K562 (cell line): ENCODE measurements around the gene PPDPF. TPM values are rescaled to one million over a fixed set of nuclear protein-coding genes. Genes with fewer than 3 reads are reported as not detected.

ENCODE experiments used
- ATAC-seq: fragments of 200-7000 bp; cut with Tn5 transposase; 3 replicates; pipeline ENCODE4 v1.9.1; 2020; ENCODE audit warnings: moderate library complexity
- BruUV-seq: library from RNA; stranded (reverse); fragments of 400-500 nt; replicated peaks from 2 replicates; lab custom pipeline; 2021; lab: Mats Ljungman, UMichigan
- CTCF ChIA-PET: fragments of 300-600 bp; formaldehyde crosslinking; extraction: SDS; loops from one replicate; lab custom pipeline; 2021; ENCODE audit warnings: low intra/inter-chr PET ratio; lab: Yijun Ruan, JAX
- POLR2A ChIA-PET: fragments of 300-600, 350-650 bp; sonication (Branson Sonifier 250); formaldehyde crosslinking; extraction: SDS; loops from one replicate; lab custom pipeline; 2021; ENCODE audit warnings: antibody characterized with exemption, inconsistent platforms; lab: Yijun Ruan, JAX
- DNase-seq, 4 experiments: peaks; one replicate each; pipeline versions ENCODE4 v3.0.0 to v3.0.0-alpha.2; 2011 to 2018; ENCODE audit warnings: low spot score in 3 of 4, mixed read lengths in 3 of 4; ENCODE audit errors: extremely low read depth in 1 of 4
- FAIRE-seq: peaks from 2 replicates; lab custom pipeline; 2011; peaks lifted over from hg19 to GRCh38; lab: Jason Lieb, UNC
- H2AFZ ChIP-seq: 2 replicates; pipeline ENCODE4 v1.6.0; 2011; ENCODE audit warnings: low read depth, low read length, control low read depth, inconsistent platforms
- H3K27ac ChIP-seq: fragments of 200-600 bp; 3 replicates; pipeline ENCODE4 v1.8.0; 2011; ENCODE audit warnings: low read depth, mild to moderate bottlenecking, control low read depth, inconsistent platforms, low read length, moderate library complexity, mixed read lengths; ENCODE audit errors: extremely low read depth
- H3K27me3 ChIP-seq, 2 experiments: fragments of 300-600 bp in 1 of 2; 2 replicates in 1 of 2; 3 replicates in 1 of 2; pipeline versions ENCODE4 v1.6.0 to v1.8.0; 2011; ENCODE audit warnings: inconsistent platforms in 2 of 2, low read length in 2 of 2, mild to moderate bottlenecking in 1 of 2, mixed read lengths in 1 of 2, moderate library complexity in 1 of 2; ENCODE audit not compliant: control insufficient read depth in 2 of 2, insufficient read depth in 2 of 2
- H3K36me3 ChIP-seq: fragments of 300-600 bp; 3 replicates; pipeline ENCODE4 v1.8.0; 2011; ENCODE audit warnings: mild to moderate bottlenecking, low read length, inconsistent platforms; ENCODE audit not compliant: control insufficient read depth, insufficient read depth
- H3K4me1 ChIP-seq, 2 experiments: fragments of 200-600 bp in 1 of 2; replicated peaks in 1 of 2; 2 replicates in 1 of 2; 3 replicates in 1 of 2; pipeline versions ENCODE4 v1.5.1 to v1.8.0; 2011; ENCODE audit warnings: inconsistent platforms in 2 of 2, low read length in 2 of 2, mild to moderate bottlenecking in 1 of 2, mixed read lengths in 1 of 2, moderate library complexity in 1 of 2; ENCODE audit not compliant: control insufficient read depth in 2 of 2, insufficient read depth in 2 of 2
- H3K4me2 ChIP-seq: 2 replicates; pipeline ENCODE4 v1.6.1; 2011; ENCODE audit warnings: low read length, control low read depth, inconsistent platforms, mixed read lengths; ENCODE audit not compliant: insufficient read depth
- H3K4me3 ChIP-seq: fragments of 200-600 bp; sonication (generic), shearing (Covaris generic); 2 replicates; pipeline ENCODE4 v1.5.1; 2016; ENCODE audit warnings: control low read depth, inconsistent platforms
- H3K79me2 ChIP-seq: fragments of 200-600 bp; 3 replicates; pipeline ENCODE4 v1.8.0; 2011; ENCODE audit warnings: low read length, inconsistent platforms; ENCODE audit not compliant: control insufficient read depth, insufficient read depth
- H3K9ac ChIP-seq, 2 experiments: 2 replicates each; pipeline versions ENCODE4 v1.6.0 to v1.6.1; 2011; ENCODE audit warnings: low read depth in 2 of 2, low read length in 2 of 2, control low read depth in 1 of 2, inconsistent platforms in 1 of 2, mild to moderate bottlenecking in 1 of 2, mixed read lengths in 1 of 2; ENCODE audit not compliant: insufficient read depth in 1 of 2
- H3K9me1 ChIP-seq: one replicate; pipeline ENCODE4 v1.6.0; 2011; ENCODE audit warnings: inconsistent platforms, mild to moderate bottlenecking, low read length, moderate library complexity; ENCODE audit not compliant: control insufficient read depth, insufficient read depth
- H3K9me3 ChIP-seq: replicated peaks from 2 replicates; pipeline ENCODE4 v1.5.1; 2011; ENCODE audit warnings: low read depth, low read length, inconsistent platforms; ENCODE audit not compliant: control insufficient read depth, insufficient read depth
- H4K20me1 ChIP-seq: replicated peaks from 2 replicates; pipeline ENCODE4 v1.6.1; 2011; ENCODE audit warnings: low read length, inconsistent platforms, mixed read lengths; ENCODE audit not compliant: control insufficient read depth, insufficient read depth
- PCBP1 ChIP-seq: fragments of 200-400 bp; formaldehyde crosslinking; IDR thresholded peaks from 2 replicates; pipeline ENCODE4 v1.6.1; 2018; ENCODE audit warnings: mild to moderate bottlenecking, low read depth, low read length; ENCODE audit not compliant: poor library complexity, severe bottlenecking
- WGBS: fragments of 100-300 bp; shearing (Covaris generic); methylation state at CpG from one replicate; pipeline ENCODE4 v1.1.6; 2016; ENCODE audit warnings: low coverage, mixed read lengths; ENCODE audit not compliant: insufficient coverage; ENCODE audit errors: missing lambda C conversion rate; 5-methylcytosine and 5-hydroxymethylcytosine counted together
- in situ Hi-C: fragments of 300-500 bp; cut with MboI; formaldehyde crosslinking; loops from 4 replicates; pipeline ENCODE4 v1.15.0; 2018; ENCODE audit warnings: inconsistent platforms, mixed read lengths
- intact Hi-C: fragments of 100-400 bp; cut with micrococcal nuclease; formaldehyde crosslinking; loops from 2 replicates; pipeline ENCODE4 v1.14.2; 2022
- polyA plus RNA-seq, 8 experiments: library from polyadenylated mRNA; depleted of rRNA in 4 of 8; stranded (reverse) in 5 of 8; unstranded in 3 of 8; fragments of >200 nt; fragmentation: Nextera tagmentation in 2 of 8; fragmentation: Illumina TruSeq in 1 of 8; extraction: Ambion mirVana in 2 of 8; extraction: Trizol in 1 of 8; gene quantifications; 2 replicates each; pipeline versions ENCODE4 v1.2.1 to v1.2.3, GENCODE V29; 2011 to 2014; ENCODE audit warnings: inconsistent platforms in 1 of 8, missing spikeins in 1 of 8
- total RNA-seq, 7 experiments: library from RNA; depleted of rRNA in 6 of 7; stranded (reverse); fragments of >200 nt in 6 of 7; fragmentation: Illumina TruSeq in 2 of 7; extraction: Trizol in 2 of 7; gene quantifications; 2 replicates each; pipeline versions ENCODE4 v1.2.1 to v1.2.3, GENCODE V29; 2011 to 2021; ENCODE audit warnings: low replicate concordance in 1 of 7
- TF ChIP-seq, protein P1 (sequence below): fragments of 450-650 bp; formaldehyde crosslinking; IDR thresholded peaks from 2 replicates; pipeline ENCODE4 v1.4.0; 2020; ENCODE audit warnings: mild to moderate bottlenecking, moderate library complexity

Gene PPDPF
- total and polyA plus RNA-seq, 9 of the 15 experiments (the other 6 are each of a cell fraction or from before 2014, with no cell fraction given) = 0.77 to 233 (median 10.5) TPM

DNA sequence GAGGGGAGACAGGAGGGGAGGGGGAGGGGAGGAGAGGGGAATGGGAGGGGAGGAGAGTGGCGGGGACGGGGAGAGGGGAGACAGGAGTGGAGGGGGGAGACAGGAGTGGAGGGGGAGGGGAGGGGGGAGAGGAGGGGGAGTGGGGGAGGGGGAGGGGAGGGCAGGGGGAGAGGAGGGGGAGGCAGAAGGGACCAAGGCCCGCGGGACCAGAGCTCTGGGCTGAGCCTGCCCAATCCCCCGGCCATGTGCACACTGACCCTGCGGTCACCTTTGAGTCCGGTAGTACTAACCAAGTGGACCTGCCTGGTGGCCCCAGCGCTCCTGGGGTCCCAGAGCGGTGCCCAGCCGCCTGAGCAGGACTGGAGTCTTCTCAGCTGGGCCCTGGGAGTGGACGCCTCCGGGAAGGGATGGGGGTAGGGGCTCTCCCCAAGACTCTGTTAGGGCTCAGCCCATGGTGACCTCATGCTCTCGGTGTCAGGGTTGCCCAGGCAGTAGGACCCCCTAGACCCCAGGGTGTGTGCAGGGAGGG, 47.6 kb upstream of the PPDPF start:
- in situ Hi-C loops (no loop called here), intact Hi-C loops (no loop called here)
- Histone ChIP-seq H3K27ac (no peak overlapping the region), H4K20me1 (peaks cover 18% of the 10 kb centered on the region; the same call in 1 of the 2 replicates), H3K4me2 (no peak overlapping the region), H3K36me3 (no peaks in the 10 kb centered on the region), H3K4me1 (peaks cover 0 to 30% of the 10 kb centered on the region in 2 experiments; a peak in 2 of 5 replicates), H3K9ac (no peak overlapping the region), H2AFZ (no peak overlapping the region), H3K4me3 (no peak overlapping the region), H3K27me3 (peaks cover 28 to 81% of the 10 kb centered on the region in 2 experiments; a peak in 4 of 5 replicates), H3K79me2 (no peaks in the 10 kb centered on the region), H3K9me3 (no peaks in the 10 kb centered on the region), H3K9me1 (no peaks in the 10 kb centered on the region)
- ATAC-seq (no peak), FAIRE-seq (no peak), DNase-seq (no peak)
- CTCF ChIA-PET = no interaction called here
- 5% methylated on average over 3 of the region's 13 CpGs for WGBS
- TF ChIP-seq, protein P1, sequence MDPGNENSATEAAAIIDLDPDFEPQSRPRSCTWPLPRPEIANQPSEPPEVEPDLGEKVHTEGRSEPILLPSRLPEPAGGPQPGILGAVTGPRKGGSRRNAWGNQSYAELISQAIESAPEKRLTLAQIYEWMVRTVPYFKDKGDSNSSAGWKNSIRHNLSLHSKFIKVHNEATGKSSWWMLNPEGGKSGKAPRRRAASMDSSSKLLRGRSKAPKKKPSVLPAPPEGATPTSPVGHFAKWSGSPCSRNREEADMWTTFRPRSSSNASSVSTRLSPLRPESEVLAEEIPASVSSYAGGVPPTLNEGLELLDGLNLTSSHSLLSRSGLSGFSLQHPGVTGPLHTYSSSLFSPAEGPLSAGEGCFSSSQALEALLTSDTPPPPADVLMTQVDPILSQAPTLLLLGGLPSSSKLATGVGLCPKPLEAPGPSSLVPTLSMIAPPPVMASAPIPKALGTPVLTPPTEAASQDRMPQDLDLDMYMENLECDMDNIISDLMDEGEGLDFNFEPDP (CRISPR knock-in tag) = no peak
- TF ChIP-seq PCBP1 = peak; percentile 94
- POLR2A ChIA-PET = interaction anchor here (1.4 kb wide), 1 partner anchor 10 kb away, joined by 6 read pairs; no protein-coding TSS in a partner anchor
- BruUV-seq = no TSS peak
